ENCODE measurements around the gene ARL6IP4. TPM values are rescaled to one million over a fixed set of nuclear protein-coding genes. Genes with fewer than 3 reads are reported as not detected.
A peak's percentile ranks its signal among the peaks of the same experiment; 100 is the strongest.

ARL6IP4 gene
- total RNA-seq (2021) (162 and 191 TPM in 2 replicates), Bru-seq, nascent RNA (percentile 48 among the genes with signal in this experiment), BruChase-seq, experiment 1, labeled RNA remaining after a 2-hour chase (percentile 43 among the genes with signal in this experiment), BruChase-seq, experiment 2, labeled RNA remaining after a 6-hour chase (percentile 44 among the genes with signal in this experiment)
- long read RNA-seq, transcript ARL6IP4-210 (6 exons, 1,491 nt), result minor isoform, 29 of 268 reads
- long read RNA-seq, transcript ARL6IP4-214 (5 exons, 1,273 nt), result minor isoform, 11 of 268 reads
- long read RNA-seq, transcript ARL6IP4-201 (6 exons, 1,644 nt), result minor isoform, 13 of 268 reads
- long read RNA-seq, transcript ARL6IP4-220 (6 exons, 1,591 nt), result major isoform, 88 of 268 reads
- long read RNA-seq, partial matches to known transcripts, result 24 of 268 reads
- long read RNA-seq, other reads (novel, unspliced or antisense), result 88 of 268 reads

DNA sequence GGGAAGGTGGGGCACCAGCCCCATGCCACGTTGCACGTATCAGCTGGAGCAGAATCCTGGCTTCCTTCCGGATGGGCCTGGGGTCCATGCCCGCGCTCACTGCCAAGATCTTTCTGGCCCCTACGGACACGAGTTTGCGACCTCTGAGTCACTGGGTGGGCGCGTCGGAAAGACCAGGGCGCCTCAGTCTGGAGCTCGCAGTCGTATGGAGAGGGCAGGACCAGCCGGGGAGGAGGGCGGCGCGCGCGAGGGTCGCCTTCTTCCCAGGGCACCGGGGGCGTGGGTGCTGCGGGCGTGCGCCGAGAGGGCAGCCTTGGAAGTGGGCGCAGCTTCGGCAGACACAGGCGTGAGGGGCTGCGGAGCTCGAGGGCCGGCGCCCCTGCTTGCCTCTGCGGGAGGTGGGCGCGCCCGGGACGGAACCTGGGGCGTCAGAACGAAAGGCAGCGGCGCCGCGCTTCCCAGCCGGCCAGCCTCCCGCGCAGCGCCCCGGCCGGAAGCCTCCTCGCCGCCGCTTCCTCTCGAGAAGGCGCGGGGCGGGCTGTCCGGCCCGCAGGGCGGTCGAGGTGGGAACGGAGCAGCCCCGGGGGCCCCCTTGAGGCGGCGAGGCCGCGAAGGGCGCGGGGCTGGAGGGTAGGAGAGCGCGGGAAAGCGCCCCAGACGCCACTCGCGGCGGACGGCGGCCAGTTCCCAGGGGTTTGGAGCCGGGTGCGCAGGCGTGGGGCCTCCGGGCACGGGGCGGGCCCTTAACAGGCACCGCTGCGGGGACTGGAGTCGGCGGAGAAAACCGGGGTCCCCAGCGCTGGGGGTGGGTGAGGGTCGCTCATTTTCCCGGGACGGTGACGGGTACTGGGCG lies at the start of gene ARL6IP4:
ARL6IP4 (plus strand) TSS at position 499 of the 853 bp plus-strand sequence. CDS start 459 bp downstream, outside the sequence.
- Histone ChIP-seq H4K20me1 (ENCODE audit: insufficient read depth) (no peaks in the 10 kb centered on the region), H3K9me2 (ENCODE audit: insufficient read depth) (no peaks in the 10 kb centered on the region), H3K27ac (no peak within 1 kb of the TSS), H3K4me2 (peak within 1 kb of the TSS; percentile 77), H3K9me3 (ENCODE audit: insufficient read depth, low read depth) (no peaks in the 10 kb centered on the region), H3K4me1 (replicated peaks; ENCODE audit: insufficient read depth) (peaks cover 16% of the 10 kb centered on the region; the same call in 1 of the 2 replicates), H2AFZ (peak within 1 kb of the TSS; percentile 86), H3K36me3 (ENCODE audit: low read depth) (no peaks in the 10 kb centered on the region), H3K27me3 (ENCODE audit: insufficient read depth, low read depth) (no peaks in the 10 kb centered on the region), H3K4me3 (peak within 1 kb of the TSS; percentile 69), H3F3A (ENCODE audit: insufficient read depth, low read depth) (peaks cover 6% of the 10 kb centered on the region; the same call in 1 of the 2 replicates), H3K79me2 (ENCODE audit: low read depth) (peaks cover 33% of the 10 kb centered on the region)
- no TSS peak for BruUV-seq (replicated peaks)
- DNase-seq, result peak in 1 of 2 experiments; percentile 61
- intact Hi-C loops (cut with micrococcal nuclease; ENCODE audit: unreplicated experiment), result loop anchor here (10.0 kb wide), 1 partner anchor 184 kb away; no protein-coding TSS in a partner anchor
- ChIA-PET POLR2A (ENCODE audit: unreplicated experiment) (interaction anchor here (0.6 kb wide), 1 partner anchor 252 kb away, joined by 3 read pairs; no protein-coding TSS in a partner anchor), CTCF (interaction anchor here (0.6 kb wide), 1 partner anchor 201 kb away, joined by 4 read pairs; no protein-coding TSS in a partner anchor)
- TF ChIP-seq, protein P1, sequence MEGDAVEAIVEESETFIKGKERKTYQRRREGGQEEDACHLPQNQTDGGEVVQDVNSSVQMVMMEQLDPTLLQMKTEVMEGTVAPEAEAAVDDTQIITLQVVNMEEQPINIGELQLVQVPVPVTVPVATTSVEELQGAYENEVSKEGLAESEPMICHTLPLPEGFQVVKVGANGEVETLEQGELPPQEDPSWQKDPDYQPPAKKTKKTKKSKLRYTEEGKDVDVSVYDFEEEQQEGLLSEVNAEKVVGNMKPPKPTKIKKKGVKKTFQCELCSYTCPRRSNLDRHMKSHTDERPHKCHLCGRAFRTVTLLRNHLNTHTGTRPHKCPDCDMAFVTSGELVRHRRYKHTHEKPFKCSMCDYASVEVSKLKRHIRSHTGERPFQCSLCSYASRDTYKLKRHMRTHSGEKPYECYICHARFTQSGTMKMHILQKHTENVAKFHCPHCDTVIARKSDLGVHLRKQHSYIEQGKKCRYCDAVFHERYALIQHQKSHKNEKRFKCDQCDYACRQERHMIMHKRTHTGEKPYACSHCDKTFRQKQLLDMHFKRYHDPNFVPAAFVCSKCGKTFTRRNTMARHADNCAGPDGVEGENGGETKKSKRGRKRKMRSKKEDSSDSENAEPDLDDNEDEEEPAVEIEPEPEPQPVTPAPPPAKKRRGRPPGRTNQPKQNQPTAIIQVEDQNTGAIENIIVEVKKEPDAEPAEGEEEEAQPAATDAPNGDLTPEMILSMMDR (conservative IDR thresholded peaks at IDR 0.05), result no peak
- no peak for TF ChIP-seq EZH2 (IDR thresholded peaks at IDR 0.05; ENCODE audit: low read depth)

GRCh38 chr12:122932207-122932606 lies 48.3 kb upstream of the ARL6IP4 start:
- H3K4me2 ChIP-seq, result no peak overlapping the region
- H3K36me3 ChIP-seq (ENCODE audit: low read depth), result no peaks in the 10 kb centered on the region
- no peak overlapping the region for H3K27ac ChIP-seq
- no peaks in the 10 kb centered on the region for H4K20me1 ChIP-seq (ENCODE audit: insufficient read depth)
- H3K9me3 ChIP-seq (ENCODE audit: insufficient read depth, low read depth), result no peaks in the 10 kb centered on the region
- TF ChIP-seq, protein P1 (conservative IDR thresholded peaks at IDR 0.05), result no peak
- no peak for TF ChIP-seq EZH2 (IDR thresholded peaks at IDR 0.05; ENCODE audit: low read depth)
- H3F3A ChIP-seq (ENCODE audit: insufficient read depth, low read depth), result peaks cover 7% of the 10 kb centered on the region; the same call in 1 of the 2 replicates
- intact Hi-C loops (cut with micrococcal nuclease; ENCODE audit: unreplicated experiment), result no loop called here
- no peak overlapping the region for H2AFZ ChIP-seq
- BruUV-seq (replicated peaks), result no TSS peak
- no peaks in the 10 kb centered on the region for H3K4me1 ChIP-seq (replicated peaks; ENCODE audit: insufficient read depth)
- no peak overlapping the region for H3K4me3 ChIP-seq
- no peak for DNase-seq
- no peaks in the 10 kb centered on the region for H3K9me2 ChIP-seq (ENCODE audit: insufficient read depth)
- no peaks in the 10 kb centered on the region for H3K79me2 ChIP-seq (ENCODE audit: low read depth)
- ChIA-PET POLR2A (ENCODE audit: unreplicated experiment) (no interaction called here), CTCF (no interaction called here)
- H3K27me3 ChIP-seq (ENCODE audit: insufficient read depth, low read depth), result no peaks in the 10 kb centered on the region

DNA sequence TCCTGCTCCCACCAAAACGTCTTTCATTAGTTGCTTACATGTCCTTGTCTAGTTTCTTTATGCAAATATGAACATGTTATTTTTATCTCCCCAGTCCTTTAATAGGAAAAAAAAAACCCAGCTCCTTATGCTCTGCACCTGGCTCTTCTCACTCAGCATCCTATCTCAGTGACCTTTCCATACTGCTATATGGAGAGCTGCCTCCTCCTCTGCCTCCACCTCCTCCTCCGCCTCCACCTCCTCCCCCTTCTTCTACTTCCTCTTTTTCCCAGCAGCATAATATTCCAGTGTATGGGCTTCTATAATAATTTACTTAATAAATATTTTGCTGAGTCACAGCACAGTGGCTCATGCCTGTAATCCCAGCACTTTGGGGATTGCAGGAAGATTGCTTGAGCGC lies 45.8 kb upstream of the ARL6IP4 start:
- Histone ChIP-seq H2AFZ (no peak overlapping the region), H3K4me2 (no peak overlapping the region), H4K20me1 (ENCODE audit: insufficient read depth) (no peaks in the 10 kb centered on the region), H3K27ac (no peak overlapping the region), H3K9me2 (ENCODE audit: insufficient read depth) (no peaks in the 10 kb centered on the region), H3K27me3 (ENCODE audit: insufficient read depth, low read depth) (no peaks in the 10 kb centered on the region), H3K9me3 (ENCODE audit: insufficient read depth, low read depth) (no peaks in the 10 kb centered on the region), H3K4me1 (replicated peaks; ENCODE audit: insufficient read depth) (no peaks in the 10 kb centered on the region), H3K4me3 (no peak overlapping the region), H3K36me3 (ENCODE audit: low read depth) (no peaks in the 10 kb centered on the region), H3F3A (ENCODE audit: insufficient read depth, low read depth) (peaks cover 7% of the 10 kb centered on the region; the same call in 1 of the 2 replicates), H3K79me2 (ENCODE audit: low read depth) (no peaks in the 10 kb centered on the region)
- TF ChIP-seq, protein P1 (conservative IDR thresholded peaks at IDR 0.05), result no peak
- TF ChIP-seq EZH2 (IDR thresholded peaks at IDR 0.05; ENCODE audit: low read depth), result no peak
- intact Hi-C loops (cut with micrococcal nuclease; ENCODE audit: unreplicated experiment), result no loop called here
- no peak for DNase-seq
- CTCF ChIA-PET, result no interaction called here
- BruUV-seq (replicated peaks), result no TSS peak
- POLR2A ChIA-PET (ENCODE audit: unreplicated experiment), result no interaction called here
